ENCODE data around the gene OR10AG1.

OR10AG1 gene

GRCh38 chr11:55969845-55970244 is at the start of gene OR10AG1:
OR10AG1 (minus strand) TSS chr11:55969945; CDS start chr11:55969907, 38 bp downstream.
- no peak for DNase-seq (ENCODE audit: low spot score)

GRCh38 chr11:56013805-56014204 is 44.1 kb upstream of the OR10AG1 start:
- DNase-seq (ENCODE audit: low spot score), result no peak

GRCh38 chr11:56010716-56011115 is 41.0 kb upstream of the OR10AG1 start:
- DNase-seq (ENCODE audit: low spot score), result no peak

GRCh38 chr11:55994525-55994924 is 24.8 kb upstream of the OR10AG1 start, which contains the start of gene OR5F1:
OR5F1 (minus strand) TSS chr11:55994625; CDS start chr11:55994625, 0 bp downstream.
- no peak for DNase-seq (ENCODE audit: low spot score)

GRCh38 chr11:55970935-55971334 is 1.2 kb upstream of the OR10AG1 start:
- DNase-seq (ENCODE audit: low spot score), result no peak

- DNase-seq (ENCODE audit: low spot score), result no peak
Measured at GRCh38 chr11:55967914-55968313, 1.8 kb downstream of the OR10AG1 start.

GRCh38 chr11:55966391-55966790 is 3.4 kb downstream of the OR10AG1 start:
- DNase-seq (ENCODE audit: low spot score), result no peak

GRCh38 chr11:55956521-55956920 is 13.2 kb downstream of the OR10AG1 start:
- DNase-seq (ENCODE audit: low spot score), result no peak

GRCh38 chr11:55949330-55949729 is 20.4 kb downstream of the OR10AG1 start:
- DNase-seq (ENCODE audit: low spot score), result no peak

GRCh38 chr11:55942785-55943392 is 26.9 kb downstream of the OR10AG1 start:
- peak; percentile 3 for DNase-seq (ENCODE audit: low spot score)

GRCh38 chr11:55936300-55936699 is 33.4 kb downstream of the OR10AG1 start, which contains the start of gene OR5I1:
OR5I1 (minus strand) TSS chr11:55936400; CDS start chr11:55936400, 0 bp downstream.
- no peak for DNase-seq (ENCODE audit: low spot score)

- DNase-seq (ENCODE audit: low spot score), result no peak
Measured at GRCh38 chr11:55920537-55920936, 49.2 kb downstream of the OR10AG1 start.
